Esophagus squamous epithelium (tissue), 5 donors: ENCODE data around the gene ZNF143. TPM values are rescaled to one million over a fixed set of nuclear protein-coding genes. Genes with fewer than 3 reads are reported as not detected.
A peak's percentile ranks its signal among the peaks of the same experiment; 100 is the strongest.

ENCODE experiments used
- DNase-seq: peaks from one replicate; lab custom pipeline; 2025; lab: John Stamatoyannopoulos, UW
- H3K27ac ChIP-seq, 4 donors: fragments of 200-600 bp; sonication (generic); one replicate each; pipeline ENCODE4 v1.5.1; 2016 to 2019; ENCODE audit warnings: mild to moderate bottlenecking in 1 of 4
- H3K27me3 ChIP-seq, 4 donors: fragments of 200-600 bp; sonication (generic); 1 replicate in 3 of 4; 2 replicates in 1 of 4; pipeline versions ENCODE4 v1.5.1 to v1.6.0; 2017 to 2021; ENCODE audit warnings: antibody characterized with exemption in 1 of 4
- H3K36me3 ChIP-seq, 3 donors: fragments of 200-600 bp; sonication (generic); one replicate each; pipeline ENCODE4 v1.5.1; 2016 to 2019
- H3K4me1 ChIP-seq, 3 donors: fragments of 200-600 bp; sonication (generic); one replicate each; pipeline ENCODE4 v1.5.1; 2017 to 2019
- H3K4me3 ChIP-seq, 4 donors: fragments of 200-600 bp; sonication (generic); 1 replicate in 3 of 4; 2 replicates in 1 of 4; pipeline ENCODE4 v1.5.1; 2016 to 2019; ENCODE audit warnings: mild to moderate bottlenecking in 2 of 4, moderate library complexity in 1 of 4
- H3K9me3 ChIP-seq, 3 donors: fragments of 200-600 bp; sonication (generic); one replicate each; pipeline ENCODE4 v1.5.1; 2016 to 2019
- CTCF ChIP-seq, 6 experiments: fragments of 450-650 bp in 4 of 6; fragments of 200-600 bp in 2 of 6; sonication (generic) in 2 of 6; IDR thresholded peaks; one replicate each; pipeline ENCODE4 v1.5.1; 2016 to 2019; ENCODE audit warnings: antibody characterized with exemption in 6 of 6, mild to moderate bottlenecking in 4 of 6, moderate library complexity in 4 of 6
- POLR2A ChIP-seq, 4 donors: fragments of 450-650 bp; IDR thresholded peaks; one replicate each; pipeline ENCODE4 v1.6.1; 2017; ENCODE audit warnings: antibody characterized with exemption in 4 of 4, mild to moderate bottlenecking in 4 of 4, moderate library complexity in 3 of 4
- WGBS, 2 donors: methylation state at CpG; one replicate each; pipeline ENCODE4 v1.1.5; 2018; 5-methylcytosine and 5-hydroxymethylcytosine counted together
- intact Hi-C: fragments of 100-400 bp; cut with DNase I; formaldehyde crosslinking; loops from one replicate; pipeline ENCODE4 v1.15.0; 2022
- total RNA-seq, 4 donors: library from RNA; depleted of rRNA; stranded (reverse); fragments of >200 nt; gene quantifications; one replicate each; pipeline ENCODE4 v1.1.0, GENCODE V29; 2016
- donor health status: DM: yes; HTN: yes; CAD: no.

Gene ZNF143
- total RNA-seq, 4 donors from 2014 or later, result 9.7 to 26.1 (median 16.6) TPM

- 75 to 87% methylated on average over 4 of the region's 4 CpGs for WGBS, 2 donors
- no peak overlapping the region for H3K27ac ChIP-seq
- H3K36me3 ChIP-seq, result peaks cover 14 to 87% (median 19%) of the 10 kb centered on the region in 3 donors
- H3K4me1 ChIP-seq, result no peaks in the 10 kb centered on the region
- no peak overlapping the region for H3K4me3 ChIP-seq
- no peak for TF ChIP-seq CTCF (IDR thresholded peaks at IDR 0.05)
- TF ChIP-seq POLR2A (IDR thresholded peaks at IDR 0.05), result no peak
- no peaks in the 10 kb centered on the region for H3K9me3 ChIP-seq
- intact Hi-C loops, result no loop called here
- no peaks in the 10 kb centered on the region for H3K27me3 ChIP-seq
- DNase-seq, result no peak
Observed at GRCh38 chr11:9516113-9516512, 55.3 kb downstream of the ZNF143 start.

GRCh38 chr11:9518835-9519410 is 58.1 kb downstream of the ZNF143 start:
- TF ChIP-seq CTCF (IDR thresholded peaks at IDR 0.05) (no peak), POLR2A (IDR thresholded peaks at IDR 0.05) (no peak)
- no peaks in the 10 kb centered on the region for H3K9me3 ChIP-seq
- H3K4me1 ChIP-seq, result no peaks in the 10 kb centered on the region
- H3K27me3 ChIP-seq, result no peaks in the 10 kb centered on the region
- intact Hi-C loops, result no loop called here
- H3K27ac ChIP-seq, result no peak overlapping the region
- DNase-seq, result no peak
- WGBS, 2 donors, result 90 to 95% methylated on average over 9 of the region's 9 CpGs
- peaks cover 0 to 80% (median 7%) of the 10 kb centered on the region in 3 donors for H3K36me3 ChIP-seq
- no peak overlapping the region for H3K4me3 ChIP-seq

GRCh38 chr11:9524001-9524400 is 63.2 kb downstream of the ZNF143 start:
- Histone ChIP-seq H3K9me3 (no peaks in the 10 kb centered on the region), H3K36me3 (peaks cover 0 to 48% (median 0%) of the 10 kb centered on the region in 3 donors), H3K4me3 (no peak overlapping the region), H3K27me3 (no peaks in the 10 kb centered on the region), H3K27ac (no peak overlapping the region), H3K4me1 (peaks cover 4 to 28% (median 9%) of the 10 kb centered on the region in 3 donors)
- TF ChIP-seq CTCF (IDR thresholded peaks at IDR 0.05), result no peak
- no peak for TF ChIP-seq POLR2A (IDR thresholded peaks at IDR 0.05)
- no peak for DNase-seq
- intact Hi-C loops, result no loop called here
- 71 to 79% methylated on average over 1 to 2 of the region's 2 CpGs for WGBS, 2 donors

GRCh38 chr11:9525116-9525515 is 64.3 kb downstream of the ZNF143 start:
- Histone ChIP-seq H3K9me3 (no peaks in the 10 kb centered on the region), H3K4me3 (no peak overlapping the region), H3K27me3 (no peaks in the 10 kb centered on the region), H3K27ac (peak overlapping the region in 2 of 4 donors; percentile 11 to 20), H3K4me1 (peaks cover 16 to 39% (median 20%) of the 10 kb centered on the region in 3 donors), H3K36me3 (peaks cover 0 to 44% (median 0%) of the 10 kb centered on the region in 3 donors)
- intact Hi-C loops, result no loop called here
- 80 to 96% methylated on average over 3 of the region's 3 CpGs for WGBS, 2 donors
- no peak for DNase-seq
- TF ChIP-seq POLR2A (IDR thresholded peaks at IDR 0.05) (no peak), CTCF (IDR thresholded peaks at IDR 0.05) (no peak)

- peaks cover 26 to 60% (median 30%) of the 10 kb centered on the region in 3 donors for H3K4me1 ChIP-seq
Observed at GRCh38 chr11:9527481-9528135, 66.8 kb downstream of the ZNF143 start.

More at GRCh38 chr11:9527481-9528135, 66.8 kb downstream of the ZNF143 start:
- intact Hi-C loops, result no loop called here
- Histone ChIP-seq H3K27me3 (no peaks in the 10 kb centered on the region), H3K4me3 (no peak overlapping the region), H3K27ac (peak overlapping the region; percentile 54 to 88 (median 79)), H3K9me3 (no peaks in the 10 kb centered on the region), H3K36me3 (peaks cover 0 to 24% (median 0%) of the 10 kb centered on the region in 3 donors)
- 14 to 26% methylated on average over 8 of the region's 8 CpGs for WGBS, 2 donors
- no peak for DNase-seq
- no peak for TF ChIP-seq POLR2A (IDR thresholded peaks at IDR 0.05)
- TF ChIP-seq CTCF (IDR thresholded peaks at IDR 0.05), result no peak
